NB4 (cell line): ENCODE data around the gene WTAP.

ENCODE experiments used
- DNase-seq: peaks from one replicate; pipeline ENCODE4 v3.0.0; 2010; ENCODE audit warnings: low read depth
- H3K4me3 ChIP-seq: one replicate; pipeline ENCODE4 v1.5.1; 2011; ENCODE audit warnings: mild to moderate bottlenecking, low read depth, low read length, moderate library complexity
- MYC ChIP-seq: IDR thresholded peaks from 2 replicates; pipeline ENCODE4 v1.6.1; 2011; ENCODE audit warnings: low read depth, low read length
- POLR2A ChIP-seq: IDR thresholded peaks from 2 replicates; pipeline ENCODE4 v1.6.1; 2011; ENCODE audit warnings: mild to moderate bottlenecking; ENCODE audit not compliant: insufficient read length; ENCODE audit errors: extremely low read depth
- TF ChIP-seq, protein P1 (sequence below): IDR thresholded peaks from 2 replicates; pipeline ENCODE4 v1.6.1; 2011; ENCODE audit warnings: low read depth, low read length
- TF ChIP-seq, protein P2 (sequence below): IDR thresholded peaks from one replicate; pipeline ENCODE4 v1.5.1; 2012; ENCODE audit warnings: low read depth, low read length

The WTAP gene

DNA sequence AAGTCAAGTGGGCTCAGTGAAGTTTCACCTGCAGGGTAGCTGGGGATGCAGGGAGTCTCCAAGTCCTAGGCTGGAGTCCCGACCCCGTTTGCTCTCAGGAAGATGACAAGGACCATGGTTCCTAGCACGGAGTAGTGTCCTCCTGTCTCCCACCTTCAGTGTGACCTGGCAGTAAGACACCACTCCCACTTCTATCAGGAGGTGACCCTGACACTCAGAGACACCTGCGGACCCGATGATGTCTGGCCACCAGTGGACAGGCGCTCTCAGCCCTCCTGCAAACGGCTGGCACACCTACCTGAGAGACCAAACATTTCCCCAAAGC, 35.4 kb upstream of the WTAP start:
- TF ChIP-seq MYC: no peak
- peak; percentile 27 for DNase-seq
- peak overlapping the region; percentile 70 for H3K4me3 ChIP-seq

DNA sequence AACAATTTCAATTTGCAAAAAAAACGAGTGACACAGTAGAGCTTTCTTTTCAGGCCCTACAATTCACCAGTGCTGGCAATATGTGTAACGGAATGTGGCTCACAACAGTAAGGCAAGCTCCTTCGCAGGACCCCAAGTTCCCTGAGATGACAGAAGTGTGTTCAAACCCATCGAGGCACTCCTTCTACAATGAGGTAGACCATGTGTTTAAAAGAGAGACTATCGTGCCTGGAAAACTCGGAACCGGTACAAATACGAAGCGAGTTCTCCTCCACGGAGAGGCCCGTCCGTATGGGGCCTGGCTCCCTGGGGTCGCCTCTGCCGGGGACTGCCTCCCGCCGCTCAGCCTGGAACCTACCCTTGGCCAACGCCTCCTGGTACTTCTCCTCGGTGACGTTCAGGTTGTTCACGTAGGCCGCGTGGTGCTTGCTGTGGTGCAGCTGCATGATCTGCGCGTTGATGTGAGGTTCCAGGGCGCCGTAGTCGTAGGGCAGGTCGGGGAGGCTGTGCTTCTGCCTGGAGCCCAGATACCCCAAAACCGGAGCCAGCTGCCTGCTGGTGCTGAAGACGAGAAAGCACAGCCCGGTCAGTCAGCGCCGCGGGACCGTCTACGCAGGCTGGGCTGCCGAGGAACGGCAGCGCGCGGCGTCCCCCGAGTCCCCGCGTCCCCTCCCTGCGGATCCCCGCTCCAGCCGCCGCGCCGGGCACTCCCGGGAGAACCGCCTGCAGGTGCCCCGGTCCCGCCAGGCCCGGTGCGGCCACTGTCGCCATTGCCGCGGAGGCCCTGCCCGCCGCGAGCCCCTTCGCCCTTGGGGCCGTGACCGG, 34.8 kb upstream of the WTAP start:
- peak overlapping the region; percentile 70 for H3K4me3 ChIP-seq
- peak; percentile 78 for DNase-seq
- no peak for TF ChIP-seq POLR2A
- TF ChIP-seq MYC: no peak; the same call in 1 of the 2 replicates
- TF ChIP-seq, protein P1, sequence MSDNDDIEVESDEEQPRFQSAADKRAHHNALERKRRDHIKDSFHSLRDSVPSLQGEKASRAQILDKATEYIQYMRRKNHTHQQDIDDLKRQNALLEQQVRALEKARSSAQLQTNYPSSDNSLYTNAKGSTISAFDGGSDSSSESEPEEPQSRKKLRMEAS: peak; percentile 65; the same call in 1 of the 2 replicates
- TF ChIP-seq, protein P2, sequence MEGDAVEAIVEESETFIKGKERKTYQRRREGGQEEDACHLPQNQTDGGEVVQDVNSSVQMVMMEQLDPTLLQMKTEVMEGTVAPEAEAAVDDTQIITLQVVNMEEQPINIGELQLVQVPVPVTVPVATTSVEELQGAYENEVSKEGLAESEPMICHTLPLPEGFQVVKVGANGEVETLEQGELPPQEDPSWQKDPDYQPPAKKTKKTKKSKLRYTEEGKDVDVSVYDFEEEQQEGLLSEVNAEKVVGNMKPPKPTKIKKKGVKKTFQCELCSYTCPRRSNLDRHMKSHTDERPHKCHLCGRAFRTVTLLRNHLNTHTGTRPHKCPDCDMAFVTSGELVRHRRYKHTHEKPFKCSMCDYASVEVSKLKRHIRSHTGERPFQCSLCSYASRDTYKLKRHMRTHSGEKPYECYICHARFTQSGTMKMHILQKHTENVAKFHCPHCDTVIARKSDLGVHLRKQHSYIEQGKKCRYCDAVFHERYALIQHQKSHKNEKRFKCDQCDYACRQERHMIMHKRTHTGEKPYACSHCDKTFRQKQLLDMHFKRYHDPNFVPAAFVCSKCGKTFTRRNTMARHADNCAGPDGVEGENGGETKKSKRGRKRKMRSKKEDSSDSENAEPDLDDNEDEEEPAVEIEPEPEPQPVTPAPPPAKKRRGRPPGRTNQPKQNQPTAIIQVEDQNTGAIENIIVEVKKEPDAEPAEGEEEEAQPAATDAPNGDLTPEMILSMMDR: no peak

DNA sequence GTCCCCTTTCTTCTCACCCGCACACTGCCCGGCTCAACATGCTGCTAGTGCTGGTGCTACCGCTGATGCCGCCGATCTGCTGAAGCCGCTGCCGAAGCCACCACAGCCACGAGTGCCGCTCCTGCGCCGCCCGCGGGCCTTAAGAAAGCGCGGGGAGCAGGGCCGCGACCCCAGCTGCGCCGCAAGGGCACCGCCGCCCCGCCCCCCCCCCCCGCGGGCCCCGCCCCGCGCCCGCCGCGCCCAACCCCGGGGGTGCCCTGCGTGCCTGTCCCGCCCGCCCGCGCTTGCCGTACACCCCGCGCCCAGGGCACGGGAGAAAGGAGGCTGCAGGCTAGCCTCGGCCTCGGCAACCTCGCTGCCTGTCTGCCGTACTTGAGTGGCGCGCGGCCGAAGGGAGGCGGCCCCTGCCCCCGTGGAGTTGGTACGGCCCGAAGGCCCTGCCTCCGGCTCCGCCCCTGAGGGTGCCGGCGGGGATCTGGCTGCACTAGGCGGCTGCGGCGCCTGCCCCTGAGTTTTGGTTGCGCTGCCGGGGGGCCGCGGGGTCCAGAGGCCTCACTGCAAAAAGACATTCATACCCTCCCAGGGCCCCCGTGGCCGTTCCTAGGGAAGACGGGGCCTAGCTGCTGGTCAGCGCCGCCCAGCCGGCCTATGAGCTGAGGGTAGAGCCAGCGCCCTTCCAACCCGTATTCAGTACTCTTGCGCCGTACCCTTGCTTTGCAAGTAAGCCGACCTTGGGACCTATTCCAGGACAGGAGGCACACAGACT, 34.0 kb upstream of the WTAP start, which contains the start of gene SOD2:
TSS of gene SOD2 (minus strand) at position 114 of the 766 bp plus-strand sequence. CDS start at position 40, 74 bp downstream.
- TF ChIP-seq, protein P1: no peak; the same call in 1 of the 2 replicates
- TF ChIP-seq, protein P2: no peak
- TF ChIP-seq MYC (peak; percentile 69), POLR2A (peak; percentile 67)
- H3K4me3 ChIP-seq: peak within 1 kb of the TSS; percentile 70
- DNase-seq: peak; percentile 96

DNA sequence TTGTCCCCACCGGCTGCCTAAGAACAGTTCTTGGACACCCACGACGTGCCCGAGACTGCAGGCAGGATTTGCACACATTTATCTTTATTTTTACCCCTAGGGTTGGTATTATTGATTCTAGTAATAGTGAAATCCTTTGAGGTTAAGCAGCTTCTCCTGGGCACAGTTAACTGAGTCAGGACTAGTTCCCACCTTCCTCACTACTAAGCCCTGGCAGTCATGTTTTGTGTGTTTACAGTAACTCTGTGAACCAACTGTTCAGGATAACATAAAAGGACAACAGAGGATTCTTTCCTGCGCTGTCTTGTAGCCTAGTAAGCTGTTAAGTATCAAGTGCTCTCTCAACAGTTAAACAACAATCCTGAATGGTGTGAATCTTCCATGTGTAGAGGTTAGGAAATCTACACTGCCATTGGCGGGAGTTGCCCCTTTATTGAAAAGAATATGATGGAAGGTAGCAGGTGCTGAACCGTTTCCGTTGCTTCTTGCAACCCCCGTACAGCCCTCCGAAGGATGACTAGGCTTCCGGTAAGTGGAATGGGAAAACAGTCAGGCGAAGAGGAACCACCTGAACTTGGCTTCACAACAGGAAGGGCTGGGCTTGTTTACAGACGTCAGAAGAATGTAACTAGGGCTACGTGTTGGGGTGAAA, 33.3 kb upstream of the WTAP start:
- peak overlapping the region; percentile 54 for H3K4me3 ChIP-seq
- no peak for TF ChIP-seq POLR2A
- TF ChIP-seq, protein P2: no peak
- TF ChIP-seq MYC: no peak
- DNase-seq: peak; percentile 60

DNA sequence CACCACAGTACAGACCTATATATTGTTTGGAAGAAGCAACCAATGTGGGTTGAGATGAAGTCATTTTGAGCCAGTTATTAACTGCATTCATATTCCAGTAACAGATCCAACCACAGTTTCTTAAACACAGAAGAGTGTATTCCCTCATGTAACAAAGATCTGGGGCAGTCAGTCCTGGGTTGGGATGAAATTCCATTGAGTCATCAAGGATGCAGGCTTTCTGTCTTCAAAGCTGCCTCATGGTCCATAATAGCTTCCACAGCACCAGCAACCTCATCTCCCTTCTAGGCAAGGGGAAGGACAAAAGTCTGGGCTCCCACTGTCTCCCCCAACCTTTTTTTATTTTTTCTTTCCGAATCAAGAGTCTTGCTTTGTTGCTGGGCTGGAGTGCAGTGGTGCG, 31.3 kb upstream of the WTAP start:
- TF ChIP-seq POLR2A (no peak), MYC (no peak)
- TF ChIP-seq, protein P1: no peak
- TF ChIP-seq, protein P2: no peak
- H3K4me3 ChIP-seq: no peak overlapping the region
- no peak for DNase-seq

DNA sequence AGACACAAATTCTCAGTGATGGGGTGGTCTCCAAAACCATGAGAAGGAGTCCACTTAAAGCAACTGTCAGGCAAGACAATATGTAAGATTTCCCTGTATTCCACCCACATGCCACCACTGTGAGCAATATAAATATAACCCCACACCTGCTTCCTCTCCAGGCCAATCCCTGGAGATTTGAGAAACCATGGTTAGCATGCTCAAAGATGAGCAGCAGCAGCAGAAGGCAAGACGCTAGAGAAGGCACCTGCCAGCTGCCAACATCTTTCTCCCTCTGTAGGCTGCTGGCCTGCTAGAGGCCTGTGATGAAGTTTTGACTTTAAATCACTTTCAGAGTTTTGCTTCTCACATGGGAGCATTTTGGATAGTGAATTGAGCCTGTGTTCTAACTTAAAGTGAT, 26.3 kb upstream of the WTAP start:
- H3K4me3 ChIP-seq: no peak overlapping the region
- peak; percentile 67 for DNase-seq
- TF ChIP-seq, protein P1: no peak
- TF ChIP-seq MYC (no peak), POLR2A (no peak)
- TF ChIP-seq, protein P2: no peak
